Astrocyte of the cerebellum (primary cell): ENCODE data around the gene KRT7.

Experiments used
- DNase-seq: peaks from one replicate; pipeline ENCODE4 v3.0.0-alpha.2; 2011; ENCODE audit warnings: low read depth
- H3K4me3 ChIP-seq: 2 replicates; pipeline ENCODE4 v1.5.1; 2011; ENCODE audit warnings: mild to moderate bottlenecking, low read depth, low read length, moderate library complexity
- in situ Hi-C: cut with HindIII; loops from 2 replicates; pipeline ENCODE4 v1.10.0; 2017; ENCODE audit warnings: low sequenced_read_pairs
- TF ChIP-seq, protein P1 (sequence below): IDR thresholded peaks from 2 replicates; pipeline ENCODE4 v1.5.1; 2012; ENCODE audit warnings: low read length, low read depth, moderate library complexity, mild to moderate bottlenecking; ENCODE audit errors: missing control alignments

KRT7 gene

DNA sequence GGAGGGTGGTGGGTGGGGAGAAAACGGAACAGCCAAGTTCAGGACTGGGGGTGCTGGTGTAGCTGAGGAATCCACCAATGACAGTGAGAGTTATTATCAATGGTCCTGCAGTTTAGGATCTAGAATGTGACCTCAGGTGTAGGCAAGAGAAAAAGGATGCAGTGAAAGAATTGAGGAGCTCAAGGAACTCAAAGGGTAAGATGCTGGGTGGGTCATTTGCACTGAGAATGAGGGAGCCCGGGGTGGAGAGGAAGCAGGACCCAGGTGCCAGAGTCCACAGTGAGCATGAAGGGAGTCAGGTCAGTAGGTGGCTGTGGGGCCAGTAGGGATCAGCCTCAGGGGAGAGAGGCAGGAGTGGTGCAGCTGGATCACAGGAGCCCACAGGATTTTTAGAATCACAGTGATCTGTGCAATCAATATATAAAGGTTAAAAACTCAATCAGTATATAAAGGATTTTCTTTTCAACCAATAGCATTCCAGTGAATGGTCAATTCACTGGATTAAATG lies 3.2 kb upstream of the KRT7 start:
- TF ChIP-seq, protein P1, sequence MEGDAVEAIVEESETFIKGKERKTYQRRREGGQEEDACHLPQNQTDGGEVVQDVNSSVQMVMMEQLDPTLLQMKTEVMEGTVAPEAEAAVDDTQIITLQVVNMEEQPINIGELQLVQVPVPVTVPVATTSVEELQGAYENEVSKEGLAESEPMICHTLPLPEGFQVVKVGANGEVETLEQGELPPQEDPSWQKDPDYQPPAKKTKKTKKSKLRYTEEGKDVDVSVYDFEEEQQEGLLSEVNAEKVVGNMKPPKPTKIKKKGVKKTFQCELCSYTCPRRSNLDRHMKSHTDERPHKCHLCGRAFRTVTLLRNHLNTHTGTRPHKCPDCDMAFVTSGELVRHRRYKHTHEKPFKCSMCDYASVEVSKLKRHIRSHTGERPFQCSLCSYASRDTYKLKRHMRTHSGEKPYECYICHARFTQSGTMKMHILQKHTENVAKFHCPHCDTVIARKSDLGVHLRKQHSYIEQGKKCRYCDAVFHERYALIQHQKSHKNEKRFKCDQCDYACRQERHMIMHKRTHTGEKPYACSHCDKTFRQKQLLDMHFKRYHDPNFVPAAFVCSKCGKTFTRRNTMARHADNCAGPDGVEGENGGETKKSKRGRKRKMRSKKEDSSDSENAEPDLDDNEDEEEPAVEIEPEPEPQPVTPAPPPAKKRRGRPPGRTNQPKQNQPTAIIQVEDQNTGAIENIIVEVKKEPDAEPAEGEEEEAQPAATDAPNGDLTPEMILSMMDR = no peak
- no peak for DNase-seq
- in situ Hi-C loops = no loop called here
- H3K4me3 ChIP-seq = no peak overlapping the region

DNA sequence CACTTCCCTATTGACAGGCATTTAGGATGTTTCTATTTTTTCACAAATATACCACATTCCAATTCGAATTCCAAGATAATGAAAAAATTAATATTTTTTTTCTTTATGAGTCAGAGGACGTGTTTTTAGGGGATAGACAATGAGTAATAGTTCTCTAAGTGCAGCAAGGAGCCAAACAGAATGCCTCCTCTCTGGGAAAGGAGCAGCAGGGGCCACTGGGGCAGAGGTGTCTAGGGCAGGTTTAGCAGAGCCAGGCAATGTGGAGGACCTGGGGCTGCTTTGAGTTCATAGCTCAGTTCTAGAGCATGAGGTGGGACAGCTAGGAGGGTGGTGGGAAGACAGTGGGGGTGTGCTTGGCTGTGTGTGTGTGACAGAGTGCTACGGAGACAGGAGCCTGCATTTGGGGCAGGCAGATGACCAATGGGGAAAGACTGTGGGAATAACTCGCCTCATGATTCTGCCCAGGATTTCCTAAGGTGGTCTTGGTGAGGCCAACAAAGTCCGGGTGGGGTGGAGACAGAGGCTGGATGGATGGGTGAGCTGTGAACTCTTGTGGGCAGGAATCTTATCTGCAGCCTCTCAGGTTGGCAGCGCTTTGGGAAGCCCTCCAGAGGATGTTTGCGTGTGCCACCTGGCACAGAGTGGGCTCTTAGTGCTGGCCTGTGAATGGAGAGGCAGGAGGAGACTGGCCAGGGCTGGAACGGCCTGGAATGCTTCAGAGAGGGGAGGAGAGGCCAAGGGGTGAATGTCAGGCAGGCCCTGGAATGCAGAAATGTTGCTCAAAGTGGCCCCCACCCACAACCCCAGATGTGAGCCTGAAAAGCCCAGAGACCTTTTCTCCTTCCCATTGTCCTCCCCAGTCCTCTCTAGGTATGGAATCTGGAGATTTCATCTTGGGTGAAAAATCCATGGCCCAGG lies 2.4 kb upstream of the KRT7 start:
- in situ Hi-C loops = no loop called here
- DNase-seq = no peak
- H3K4me3 ChIP-seq = no peak overlapping the region
- TF ChIP-seq, protein P1 = no peak

DNA sequence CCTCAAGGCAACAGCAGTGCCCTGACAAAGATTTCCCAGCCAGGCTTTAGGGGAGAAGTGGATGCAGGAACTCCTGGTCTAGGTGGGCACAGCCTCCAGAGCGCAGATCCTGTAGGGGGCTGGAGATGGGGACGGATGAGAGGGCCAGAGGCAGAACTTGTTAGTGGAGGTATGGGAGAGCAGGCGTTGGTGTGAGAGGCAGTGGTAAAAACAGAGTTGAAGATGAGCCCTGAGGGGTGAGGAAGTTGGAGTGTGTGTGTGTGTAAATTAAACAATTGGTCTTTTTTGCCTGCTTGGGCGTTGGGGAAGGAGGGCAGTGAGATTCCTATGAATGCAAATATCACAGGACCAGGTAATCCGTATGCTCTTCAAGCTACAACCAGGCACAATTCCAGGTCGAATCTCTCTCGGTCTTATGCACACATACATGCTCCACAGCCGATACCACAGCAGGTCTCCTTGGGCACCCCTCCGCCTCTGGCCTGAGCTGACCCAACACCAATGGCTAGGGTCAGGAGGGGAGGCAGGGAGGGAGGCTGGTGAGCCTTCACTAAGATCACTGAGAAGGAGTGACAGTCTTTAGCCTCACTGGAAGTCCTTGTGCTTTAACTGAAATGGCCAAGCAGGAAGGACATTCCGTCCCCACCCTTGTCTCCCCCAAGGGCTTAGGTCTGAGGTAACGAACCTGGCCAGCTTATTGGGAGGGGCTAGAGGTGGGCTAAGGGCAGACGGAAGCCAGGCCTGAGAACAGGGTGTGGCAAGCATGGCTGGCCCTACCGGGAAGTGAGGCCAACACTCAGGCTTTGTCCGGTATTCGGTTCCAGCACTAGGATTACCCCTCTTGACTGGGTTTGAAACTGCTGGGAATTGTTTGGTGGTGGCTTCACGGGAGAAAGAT lies 1.5 kb upstream of the KRT7 start:
- no peak for DNase-seq
- in situ Hi-C loops = no loop called here
- TF ChIP-seq, protein P1 = no peak
- H3K4me3 ChIP-seq = no peak overlapping the region

DNA sequence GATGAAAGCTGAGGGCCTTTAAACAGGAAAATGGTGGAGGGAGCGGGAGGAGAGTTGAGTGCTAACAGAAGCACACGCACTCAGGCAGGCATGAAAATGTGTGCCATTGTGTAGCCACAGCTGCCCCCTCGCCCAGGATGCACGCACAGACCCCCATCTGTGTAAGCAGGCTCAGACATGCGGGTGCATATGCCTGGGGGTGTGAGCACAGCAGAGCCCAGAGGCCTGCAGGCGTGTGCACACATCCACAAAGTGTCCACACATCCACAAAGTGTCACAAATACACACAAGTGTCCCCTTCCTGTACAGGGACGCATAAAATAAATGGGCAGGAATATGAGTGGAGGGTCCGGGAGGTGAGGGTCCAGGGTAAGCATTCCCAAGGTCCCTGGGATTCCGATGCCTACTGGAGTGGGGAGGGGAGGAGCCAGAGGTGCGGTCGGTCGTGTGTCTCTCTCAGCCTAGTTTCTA lies 805 bp upstream of the KRT7 start:
- TF ChIP-seq, protein P1 = no peak
- H3K4me3 ChIP-seq = no peak overlapping the region
- in situ Hi-C loops = no loop called here
- no peak for DNase-seq

DNA sequence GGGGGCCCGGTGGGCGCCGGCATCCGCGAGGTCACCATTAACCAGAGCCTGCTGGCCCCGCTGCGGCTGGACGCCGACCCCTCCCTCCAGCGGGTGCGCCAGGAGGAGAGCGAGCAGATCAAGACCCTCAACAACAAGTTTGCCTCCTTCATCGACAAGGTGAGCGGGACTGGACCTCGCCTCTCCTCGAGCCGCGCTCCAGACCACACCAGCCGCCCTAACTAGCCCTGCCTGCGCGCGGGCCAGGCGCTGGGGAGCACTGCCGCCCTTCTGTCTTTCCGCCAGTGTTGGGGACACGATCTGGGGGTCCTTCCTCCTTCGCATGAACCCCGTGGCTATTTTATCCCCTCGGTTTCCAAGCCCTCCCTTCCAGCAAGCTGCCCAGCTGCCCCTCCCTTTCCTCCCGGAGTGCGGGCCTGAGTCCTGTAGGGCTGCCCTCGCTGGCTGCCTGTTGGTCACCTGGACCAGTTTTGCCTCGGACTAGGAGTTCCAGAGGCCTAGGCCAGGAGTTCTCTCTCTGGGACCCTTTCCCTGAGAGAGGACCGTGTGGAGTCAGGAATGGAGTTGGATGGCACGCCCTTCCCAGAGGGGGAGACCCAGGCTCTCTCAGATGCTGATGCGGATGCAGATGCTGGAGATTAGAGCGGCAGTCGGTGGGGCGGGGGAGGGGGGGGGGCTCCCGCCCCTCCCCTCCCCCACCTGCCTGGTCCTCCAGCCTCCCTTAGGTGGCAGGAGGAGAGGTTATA lies 592 bp downstream of the KRT7 start:
- in situ Hi-C loops = no loop called here
- no peak overlapping the region for H3K4me3 ChIP-seq
- DNase-seq = no peak
- TF ChIP-seq, protein P1 = no peak
